Activated B cell treated with CpG ODN at 0.5 μM for 24 hours (primary cell): Measurements from ENCODE around the gene KHDC1L. TPM values are rescaled to one million over a fixed set of nuclear protein-coding genes. Genes with fewer than 3 reads are reported as not detected.
"Not testable (repeated sequence)": the region's sequence is repeated elsewhere in the genome, so short reads cannot be mapped to it uniquely, and the experiment has no call there.

Experiments
- ATAC-seq: fragments of 200-7000 bp; cut with Tn5 transposase; one replicate; pipeline ENCODE4 v1.10.0; 2021; ENCODE audit warnings: low read depth, mild to moderate bottlenecking, moderate library complexity
- CTCF ChIA-PET: fragments of 350-600 bp; sonication (Branson Sonifier 250); formaldehyde crosslinking; loops from one replicate; lab custom pipeline; 2021; ENCODE audit warnings: antibody characterized with exemption; lab: Charles Lee
- POLR2A ChIA-PET: fragments of 350-600 bp; sonication (Branson Sonifier 250); formaldehyde crosslinking; loops from one replicate; lab custom pipeline; 2021; ENCODE audit warnings: antibody characterized with exemption; lab: Charles Lee
- DNase-seq: peaks from one replicate; pipeline ENCODE4 v3.0.0; 2022
- H3K27ac Mint-ChIP-seq: one replicate; pipeline ENCODE4 v1.8.0; 2020; ENCODE audit warnings: mixed read lengths
- H3K27me3 Mint-ChIP-seq: one replicate; pipeline ENCODE4 v1.8.0; 2021; ENCODE audit warnings: mixed read lengths
- H3K36me3 Mint-ChIP-seq: one replicate; pipeline ENCODE4 v1.8.0; 2021; ENCODE audit warnings: low read depth, mixed read lengths
- H3K4me1 Mint-ChIP-seq: one replicate; pipeline ENCODE4 v1.8.0; 2021; ENCODE audit warnings: mixed read lengths
- H3K4me3 Mint-ChIP-seq: one replicate; pipeline ENCODE4 v1.8.0; 2020; ENCODE audit warnings: mild to moderate bottlenecking, mixed read lengths
- H3K9me3 Mint-ChIP-seq: one replicate; pipeline ENCODE4 v1.8.0; 2020; ENCODE audit warnings: mixed read lengths
- CTCF ChIP-seq: fragments of 200-600 bp; IDR thresholded peaks from one replicate; pipeline ENCODE4 v1.8.0; 2022; ENCODE audit warnings: antibody characterized with exemption, mild to moderate bottlenecking
- intact Hi-C: fragments of 100-400 bp; cut with micrococcal nuclease; formaldehyde crosslinking; loops from one replicate; pipeline ENCODE4 v1.15.1; 2024
- total RNA-seq: library from RNA; stranded (reverse); gene quantifications from 2 replicates; pipeline ENCODE4 v1.2.3, GENCODE V29; 2022

Gene KHDC1L
- total RNA-seq, 1 donor from 2014 or later = not detected

DNA sequence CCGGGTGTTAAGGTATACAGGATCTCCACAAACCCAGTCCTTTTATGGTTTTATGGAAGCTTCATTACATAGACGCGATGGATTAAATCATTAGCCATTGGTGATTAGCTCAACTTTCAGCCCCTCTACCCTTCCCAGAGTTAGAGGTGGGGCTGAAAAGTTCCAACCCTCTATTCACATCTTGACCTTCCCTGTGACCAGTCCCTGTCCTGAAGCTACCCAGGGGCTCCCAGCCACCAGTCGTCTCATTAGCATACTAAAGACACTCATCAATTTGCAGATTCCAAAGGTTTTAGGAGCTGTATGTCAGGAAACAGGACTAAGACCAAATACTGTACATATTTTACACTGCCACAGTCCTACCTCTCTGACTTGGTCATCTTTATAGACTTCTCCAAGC is 21.0 kb downstream of the KHDC1L start:
- intact Hi-C loops = no loop called here
- POLR2A ChIA-PET = interaction anchor here (0.7 kb wide), 2 partner anchors 9 to 23 kb away, joined by 3 to 5 read pairs; no protein-coding TSS in a partner anchor

GRCh38 chr6:73203098-73203497 is 22.2 kb downstream of the KHDC1L start:
- no peak overlapping the region for H3K4me3 Mint-ChIP-seq
- no peak for TF ChIP-seq CTCF
- ChIA-PET CTCF (no interaction called here), POLR2A (interaction anchor here (0.7 kb wide), 1 partner anchor 11 kb away, joined by 4 read pairs; no protein-coding TSS in a partner anchor)
- ATAC-seq (no peak), DNase-seq (no peak)
- no peak overlapping the region for H3K27ac Mint-ChIP-seq
- H3K4me1 Mint-ChIP-seq = no peaks in the 10 kb centered on the region
- H3K9me3 Mint-ChIP-seq = no peaks in the 10 kb centered on the region
- no peaks in the 10 kb centered on the region for H3K27me3 Mint-ChIP-seq
- H3K36me3 Mint-ChIP-seq = no peaks in the 10 kb centered on the region
- intact Hi-C loops = no loop called here

More for the DNA sequence above, 21.0 kb downstream of the KHDC1L start:
- no peak for TF ChIP-seq CTCF
- Mint-ChIP-seq H3K27me3 (no peaks in the 10 kb centered on the region), H3K9me3 (no peaks in the 10 kb centered on the region), H3K36me3 (no peaks in the 10 kb centered on the region), H3K4me3 (no peak overlapping the region), H3K27ac (no peak overlapping the region), H3K4me1 (no peaks in the 10 kb centered on the region)
- no peak for DNase-seq
- ATAC-seq = no peak
- CTCF ChIA-PET = no interaction called here

DNA sequence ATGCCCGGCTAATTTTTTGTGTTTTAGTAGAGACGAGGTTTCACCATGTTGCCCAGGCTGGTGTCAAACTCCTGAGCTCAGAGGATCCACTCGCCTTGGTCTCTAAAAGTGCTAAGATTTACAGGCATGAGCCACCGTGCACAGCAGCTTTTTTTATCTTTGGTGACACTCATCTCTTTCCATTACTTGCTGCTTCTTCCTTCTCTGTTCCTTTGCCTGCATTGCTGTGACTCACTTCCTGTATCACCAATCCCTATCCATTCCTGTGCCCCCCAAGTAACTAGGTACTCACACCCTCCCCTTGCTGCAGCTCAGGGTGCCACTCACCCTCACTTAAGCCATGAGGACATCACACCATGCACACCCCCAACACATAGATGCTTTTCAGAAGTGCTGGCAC is 24.6 kb downstream of the KHDC1L start:
- Mint-ChIP-seq H3K4me3 (no peak overlapping the region), H3K27ac (no peak overlapping the region), H3K36me3 (no peaks in the 10 kb centered on the region), H3K27me3 (no peaks in the 10 kb centered on the region), H3K4me1 (no peaks in the 10 kb centered on the region), H3K9me3 (no peaks in the 10 kb centered on the region)
- TF ChIP-seq CTCF = no peak
- no peak for ATAC-seq
- DNase-seq = no peak
- CTCF ChIA-PET = no interaction called here
- intact Hi-C loops = no loop called here
- POLR2A ChIA-PET = no interaction called here

- no peaks in the 10 kb centered on the region for H3K27me3 Mint-ChIP-seq
- peaks cover 3% of the 10 kb centered on the region for H3K36me3 Mint-ChIP-seq
- intact Hi-C loops = no loop called here
- no peak overlapping the region for H3K4me3 Mint-ChIP-seq
- CTCF ChIA-PET = no interaction called here
- H3K9me3 Mint-ChIP-seq = no peaks in the 10 kb centered on the region
- POLR2A ChIA-PET = no interaction called here
- no peaks in the 10 kb centered on the region for H3K4me1 Mint-ChIP-seq
- TF ChIP-seq CTCF = no peak
- no peak for DNase-seq
- no peak for ATAC-seq
- no peak overlapping the region for H3K27ac Mint-ChIP-seq
These were observed 25.0 kb downstream of the KHDC1L start for GRCh38 chr6:73200247-73200646.

DNA sequence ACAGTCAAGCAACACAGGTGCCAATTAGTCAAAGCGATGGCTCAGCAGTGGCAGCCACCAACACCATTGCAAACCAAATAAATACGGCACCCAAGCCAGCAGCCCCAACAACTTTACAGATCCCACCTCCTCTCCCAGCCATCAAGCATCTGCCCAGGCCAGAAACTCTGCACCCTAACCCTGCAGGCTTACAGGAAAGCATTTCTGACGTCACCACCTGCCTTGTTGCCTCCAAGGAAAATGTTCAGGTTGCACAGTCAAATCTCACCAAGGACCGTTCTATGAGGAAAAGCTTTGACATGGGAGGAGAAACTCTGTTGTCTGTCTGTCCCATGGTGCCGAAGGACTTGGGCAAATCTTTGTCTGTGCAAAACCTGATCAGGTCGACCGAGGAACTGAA is 30.6 kb downstream of the KHDC1L start:
- Mint-ChIP-seq H3K27ac (no peak overlapping the region), H3K9me3 (no peaks in the 10 kb centered on the region), H3K27me3 (no peaks in the 10 kb centered on the region), H3K4me1 (no peaks in the 10 kb centered on the region), H3K4me3 (no peak overlapping the region), H3K36me3 (peaks cover 16% of the 10 kb centered on the region)
- ATAC-seq = no peak
- ChIA-PET CTCF (no interaction called here), POLR2A (interaction anchor here (0.5 kb wide), 1 partner anchor 10 kb away, joined by 5 read pairs; no protein-coding TSS in a partner anchor)
- TF ChIP-seq CTCF = no peak
- intact Hi-C loops = no loop called here
- no peak for DNase-seq

- H3K27me3 Mint-ChIP-seq, H3K9me3 Mint-ChIP-seq, H3K4me3 Mint-ChIP-seq, POLR2A ChIA-PET, DNase-seq, intact Hi-C loops, H3K27ac Mint-ChIP-seq, ATAC-seq, H3K4me1 Mint-ChIP-seq, CTCF ChIA-PET: not testable (repeated sequence)
- H3K36me3 Mint-ChIP-seq = peaks cover 16% of the 10 kb centered on the region
These were observed 32.0 kb downstream of the KHDC1L start for GRCh38 chr6:73193302-73193701.
